Spleen (tissue), 11 donors: ENCODE results near the gene ARHGEF2. TPM values are rescaled to one million over a fixed set of nuclear protein-coding genes. Genes with fewer than 3 reads are reported as not detected.

ENCODE experiments used
- DNase-seq: peaks from one replicate; pipeline ENCODE4 v3.0.0-alpha.2; 2020
- H3K27ac ChIP-seq, 8 donors: fragments of 200-600 bp; sonication (generic) in 7 of 8; 1 replicate in 4 of 8; 2 replicates in 4 of 8; pipeline versions ENCODE4 v1.5.0 to v1.8.0; 2016 to 2021; ENCODE audit warnings: inconsistent platforms in 4 of 8, mild to moderate bottlenecking in 4 of 8, moderate library complexity in 1 of 8
- H3K27me3 ChIP-seq, 7 donors: fragments of 200-600 bp; sonication (generic) in 6 of 7; replicated peaks in 1 of 7; 1 replicate in 4 of 7; 2 replicates in 3 of 7; pipeline versions ENCODE4 v1.5.0 to v1.8.0; 2016 to 2021; ENCODE audit warnings: inconsistent platforms in 3 of 7, mild to moderate bottlenecking in 1 of 7
- H3K36me3 ChIP-seq, 6 donors: fragments of 200-600 bp; sonication (generic) in 5 of 6; 1 replicate in 4 of 6; 2 replicates in 2 of 6; pipeline versions ENCODE4 v1.5.0 to v1.8.0; 2016 to 2021; ENCODE audit warnings: inconsistent platforms in 2 of 6
- H3K4me1 ChIP-seq, 6 donors: fragments of 200-600 bp; sonication (generic) in 5 of 6; 1 replicate in 3 of 6; 2 replicates in 3 of 6; pipeline versions ENCODE4 v1.5.0 to v1.8.0; 2016 to 2021; ENCODE audit warnings: inconsistent platforms in 3 of 6
- H3K4me3 ChIP-seq, 8 donors: fragments of 200-600 bp; sonication (generic) in 7 of 8; 1 replicate in 4 of 8; 2 replicates in 4 of 8; pipeline versions ENCODE4 v1.5.0 to v1.8.0; 2016 to 2021; ENCODE audit warnings: inconsistent platforms in 4 of 8, mild to moderate bottlenecking in 4 of 8, moderate library complexity in 2 of 8
- H3K9me3 ChIP-seq, 8 donors: fragments of 200-600 bp; sonication (generic) in 7 of 8; 1 replicate in 4 of 8; 2 replicates in 4 of 8; pipeline versions ENCODE4 v1.5.0 to v1.8.0; 2016 to 2021; ENCODE audit warnings: inconsistent platforms in 4 of 8
- POLR2A ChIP-seq, 3 donors: fragments of 450-650 bp; IDR thresholded peaks; one replicate each; pipeline ENCODE4 v1.5.1; 2017; ENCODE audit warnings: antibody characterized with exemption in 3 of 3, mild to moderate bottlenecking in 1 of 3
- POLR2AphosphoS5 ChIP-seq, 3 donors: sonication (generic); formaldehyde crosslinking; IDR thresholded peaks; one replicate each; pipeline ENCODE4 v1.5.1; 2017; ENCODE audit warnings: antibody characterized with exemption in 3 of 3
- WGBS, 5 donors: extraction: QIAGEN DNeasy Blood & Tissue Kit in 3 of 5; methylation state at CpG; one replicate each; pipeline versions ENCODE4 v1.1.5 to v1.1.7; 2013 to 2018; 5-methylcytosine and 5-hydroxymethylcytosine counted together
- intact Hi-C: fragments of 100-400 bp; cut with DNase I; formaldehyde crosslinking; loops from one replicate; pipeline ENCODE4 v1.15.0; 2023; ENCODE audit warnings: low total_unique reads
- polyA plus RNA-seq, 3 donors: library from polyadenylated mRNA; stranded (reverse); fragments of 200-250 nt; gene quantifications; one replicate each; pipeline ENCODE4 v1.2.1, GENCODE V29; 2013
- total RNA-seq, 7 donors: library from RNA; depleted of rRNA in 3 of 7; stranded (reverse); fragments of >200 nt in 3 of 7; fragmentation: NEBNext Ultra II Directional in 4 of 7; extraction: Animal tissue kit (Norgen Biotek cat#: 25700) in 4 of 7; gene quantifications; one replicate each; pipeline versions ENCODE4 v1.1.0 to v1.2.1, GENCODE V29; 2016 to 2021
- TF ChIP-seq, protein P1 (sequence below), 11 experiments: fragments of 200-600 bp in 7 of 11; fragments of 450-650 bp in 4 of 11; sonication (generic) in 4 of 11; IDR thresholded peaks in 8 of 11; conservative IDR thresholded peaks in 3 of 11; 1 replicate in 7 of 11; 2 replicates in 4 of 11; pipeline versions ENCODE4 v1.4.0 to v1.8.0; 2016 to 2021; ENCODE audit warnings: antibody characterized with exemption in 11 of 11, inconsistent platforms in 4 of 11, mild to moderate bottlenecking in 1 of 11
- donor health status: healthy with polysubstance abuse.
- donor health status: DM: no; HTN: no; CAD: no; lungs with moderate emphysema.
- donor health status: DM: no; HTN: no; CAD: no.
- donor health status: Bipolar disorder and iron deficiency.
- donor health status: healthy.
- donor health status: DM: no; HTN: no; CAD: no.
- donor health status: DM: yes; HTN: yes; CAD: no.

ARHGEF2 gene
- total and polyA plus RNA-seq, 10 donors, result 45.1 to 228 (median 167) TPM

DNA sequence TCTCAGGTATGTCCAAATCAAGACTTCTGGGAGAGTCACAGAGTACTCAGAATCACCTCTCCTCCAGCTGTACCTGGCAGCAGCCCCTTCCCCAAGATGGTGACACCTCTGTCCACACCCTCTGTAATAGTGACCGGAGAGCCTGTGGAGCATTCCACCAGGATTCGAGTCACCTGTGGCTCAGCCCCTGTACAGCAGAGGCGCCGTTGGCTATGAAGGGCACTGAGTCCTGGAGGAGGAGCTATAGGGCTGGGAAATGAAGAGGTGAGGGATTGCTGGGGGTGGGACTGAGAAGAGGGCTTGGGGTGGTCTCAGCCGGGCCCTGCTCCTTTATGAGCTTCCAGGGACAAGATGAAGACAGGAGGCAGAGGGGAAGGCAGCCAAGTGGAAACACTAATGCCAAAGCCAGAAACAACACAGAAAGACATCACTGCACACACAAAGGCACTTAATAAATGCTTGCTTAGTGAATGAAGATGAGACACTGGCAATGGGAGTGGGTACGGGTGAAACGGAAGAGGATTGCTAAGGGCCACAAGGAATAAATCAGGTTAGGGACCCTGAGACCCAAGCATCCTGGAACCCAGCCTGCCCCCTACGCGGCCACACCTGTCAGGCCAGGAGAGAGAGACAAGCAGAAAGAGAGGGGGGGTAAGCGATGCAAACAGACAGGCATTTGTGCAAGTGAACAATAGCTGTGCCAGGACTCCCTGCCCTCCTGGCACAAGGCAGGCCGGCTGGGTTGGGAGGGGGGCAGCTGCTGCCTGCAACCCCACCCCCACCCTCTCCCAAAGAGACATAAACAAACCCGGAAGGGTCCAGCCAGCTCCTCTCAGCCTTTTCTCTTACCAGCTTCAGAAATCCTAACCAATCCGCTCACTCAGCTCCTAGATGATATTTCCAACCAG lies 3.9 kb downstream of the ARHGEF2 start:
- no peak for DNase-seq
- TF ChIP-seq POLR2A (IDR thresholded peaks at IDR 0.05) (no peak), POLR2AphosphoS5 (IDR thresholded peaks at IDR 0.05) (peak in 1 of 3 donors; percentile 31)
- intact Hi-C loops, result no loop called here
- Histone ChIP-seq H3K9me3 (no peaks in the 10 kb centered on the region), H3K4me1 (peaks cover 67 to 92% (median 82%) of the 10 kb centered on the region in 6 donors), H3K4me3 (peak overlapping the region in 7 of 8 donors; percentile 75 to 98 (median 90)), H3K36me3 (peaks cover 0 to 42% (median 1%) of the 10 kb centered on the region in 6 donors), H3K27me3 (no peaks in the 10 kb centered on the region), H3K27ac (peak overlapping the region; percentile 48 to 99 (median 98))
- 30 to 43% (median 38%) methylated on average over 12 to 13 of the region's 13 CpGs for whole genome bisulfite sequencing, 5 donors

DNA sequence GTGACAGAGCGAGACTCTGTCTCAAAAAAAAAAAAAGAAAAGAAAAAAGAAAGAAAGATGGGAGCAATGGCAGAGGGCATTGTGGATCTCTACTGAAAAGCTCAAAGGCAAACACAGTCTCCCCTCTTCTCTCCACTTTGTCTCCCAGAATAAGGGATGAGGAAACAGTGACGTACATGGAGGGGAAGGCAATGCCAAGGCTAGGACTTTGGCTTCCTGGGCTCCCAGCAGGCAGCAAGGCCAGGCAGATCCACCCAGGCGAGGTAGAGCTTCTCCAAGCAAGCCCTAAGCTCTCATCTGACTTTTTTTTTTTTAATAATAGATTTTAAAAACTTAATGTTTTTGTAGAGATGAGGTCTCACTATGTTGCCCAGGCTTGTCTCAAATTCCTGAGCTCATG lies 4.6 kb downstream of the ARHGEF2 start:
- no peaks in the 10 kb centered on the region for H3K27me3 ChIP-seq
- intact Hi-C loops, result no loop called here
- H3K4me3 ChIP-seq, result peak overlapping the region in 2 of 8 donors; percentile 96 to 98
- no peaks in the 10 kb centered on the region for H3K9me3 ChIP-seq
- WGBS, 5 donors, result 48 to 70% (median 52%) methylated on average over 3 of the region's 3 CpGs
- peaks cover 0 to 50% (median 7%) of the 10 kb centered on the region in 6 donors for H3K36me3 ChIP-seq
- TF ChIP-seq, protein P1, sequence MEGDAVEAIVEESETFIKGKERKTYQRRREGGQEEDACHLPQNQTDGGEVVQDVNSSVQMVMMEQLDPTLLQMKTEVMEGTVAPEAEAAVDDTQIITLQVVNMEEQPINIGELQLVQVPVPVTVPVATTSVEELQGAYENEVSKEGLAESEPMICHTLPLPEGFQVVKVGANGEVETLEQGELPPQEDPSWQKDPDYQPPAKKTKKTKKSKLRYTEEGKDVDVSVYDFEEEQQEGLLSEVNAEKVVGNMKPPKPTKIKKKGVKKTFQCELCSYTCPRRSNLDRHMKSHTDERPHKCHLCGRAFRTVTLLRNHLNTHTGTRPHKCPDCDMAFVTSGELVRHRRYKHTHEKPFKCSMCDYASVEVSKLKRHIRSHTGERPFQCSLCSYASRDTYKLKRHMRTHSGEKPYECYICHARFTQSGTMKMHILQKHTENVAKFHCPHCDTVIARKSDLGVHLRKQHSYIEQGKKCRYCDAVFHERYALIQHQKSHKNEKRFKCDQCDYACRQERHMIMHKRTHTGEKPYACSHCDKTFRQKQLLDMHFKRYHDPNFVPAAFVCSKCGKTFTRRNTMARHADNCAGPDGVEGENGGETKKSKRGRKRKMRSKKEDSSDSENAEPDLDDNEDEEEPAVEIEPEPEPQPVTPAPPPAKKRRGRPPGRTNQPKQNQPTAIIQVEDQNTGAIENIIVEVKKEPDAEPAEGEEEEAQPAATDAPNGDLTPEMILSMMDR (IDR thresholded peaks at IDR 0.05 in 8 of 11, conservative IDR thresholded peaks at IDR 0.05 in 3 of 11), result no peak
- TF ChIP-seq POLR2AphosphoS5 (IDR thresholded peaks at IDR 0.05), result no peak
- TF ChIP-seq POLR2A (IDR thresholded peaks at IDR 0.05), result no peak
- peaks cover 69 to 92% (median 82%) of the 10 kb centered on the region in 6 donors for H3K4me1 ChIP-seq
- H3K27ac ChIP-seq, result peak overlapping the region; percentile 21 to 99 (median 97)
- no peak for DNase-seq

DNA sequence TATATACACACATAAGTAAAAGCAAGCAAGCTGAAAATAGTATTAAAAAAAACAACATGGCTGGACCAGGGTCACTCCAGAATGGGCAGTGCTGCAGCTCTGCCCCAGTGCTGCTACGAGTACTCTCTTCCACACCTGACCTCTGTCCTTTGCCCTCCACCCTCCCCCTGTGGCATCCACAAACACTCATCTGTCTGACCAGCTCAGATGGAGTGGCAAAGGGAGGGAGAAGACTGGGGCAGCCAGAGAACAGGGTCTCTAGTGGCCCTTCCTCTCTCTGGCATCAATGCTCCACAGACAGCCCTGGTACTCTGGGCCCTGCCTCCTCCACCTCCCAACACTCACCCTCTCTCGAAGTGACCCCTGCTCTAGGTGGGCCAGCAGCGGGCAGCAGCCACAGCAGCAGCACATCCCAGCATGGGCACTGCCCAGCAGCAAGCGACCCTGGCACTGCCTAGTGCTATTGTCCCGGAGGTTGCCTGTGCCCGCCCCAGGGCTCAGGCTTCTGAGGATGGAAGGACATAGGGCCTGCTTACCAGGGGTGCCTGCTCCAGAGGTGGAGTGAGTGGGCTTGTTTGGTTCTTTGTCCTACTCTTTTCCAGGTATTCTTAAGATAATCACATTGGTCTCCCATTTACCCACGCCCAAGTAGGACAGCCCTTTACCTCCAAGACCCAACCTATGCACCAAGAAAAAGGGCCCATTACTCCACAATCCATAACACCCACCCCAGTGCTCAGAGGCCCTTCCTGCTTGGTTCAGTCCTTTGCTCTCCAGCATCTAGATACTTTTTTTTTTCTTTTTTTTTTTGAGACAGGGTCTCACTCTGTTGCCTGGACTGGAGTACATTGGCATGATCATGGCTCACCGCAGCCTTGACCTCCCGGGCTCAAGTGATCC lies 6.2 kb downstream of the ARHGEF2 start:
- 64 to 83% (median 70%) methylated on average over 7 to 9 of the region's 9 CpGs for WGBS, 5 donors

More for the DNA sequence above, 6.2 kb downstream of the ARHGEF2 start:
- peak overlapping the region in 7 of 8 donors; percentile 70 to 99 (median 98) for H3K27ac ChIP-seq
- no peaks in the 10 kb centered on the region for H3K27me3 ChIP-seq
- DNase-seq, result peak; percentile 77
- H3K36me3 ChIP-seq, result peaks cover 0 to 65% (median 16%) of the 10 kb centered on the region in 6 donors
- no peaks in the 10 kb centered on the region for H3K9me3 ChIP-seq
- peak overlapping the region in 1 of 8 donors; percentile 23 for H3K4me3 ChIP-seq
- H3K4me1 ChIP-seq, result peaks cover 84 to 100% (median 95%) of the 10 kb centered on the region in 6 donors
- TF ChIP-seq, protein P1 (IDR thresholded peaks at IDR 0.05 in 8 of 11, conservative IDR thresholded peaks at IDR 0.05 in 3 of 11), result no peak
- TF ChIP-seq POLR2AphosphoS5 (IDR thresholded peaks at IDR 0.05) (peak in 2 of 3 donors; percentile 33 to 63), POLR2A (IDR thresholded peaks at IDR 0.05) (no peak)
- intact Hi-C loops, result no loop called here
